Spleen (tissue), 11 donors: ENCODE results near the gene CD274. TPM values are rescaled to one million over a fixed set of nuclear protein-coding genes. Genes with fewer than 3 reads are reported as not detected.

Experiments used
- DNase-seq: peaks from one replicate; pipeline ENCODE4 v3.0.0-alpha.2; 2020
- H3K27ac ChIP-seq, 8 donors: fragments of 200-600 bp; sonication (generic) in 7 of 8; 1 replicate in 4 of 8; 2 replicates in 4 of 8; pipeline versions ENCODE4 v1.5.0 to v1.8.0; 2016 to 2021; ENCODE audit warnings: inconsistent platforms in 4 of 8, mild to moderate bottlenecking in 4 of 8, moderate library complexity in 1 of 8
- H3K27me3 ChIP-seq, 7 donors: fragments of 200-600 bp; sonication (generic) in 6 of 7; replicated peaks in 1 of 7; 1 replicate in 4 of 7; 2 replicates in 3 of 7; pipeline versions ENCODE4 v1.5.0 to v1.8.0; 2016 to 2021; ENCODE audit warnings: inconsistent platforms in 3 of 7, mild to moderate bottlenecking in 1 of 7
- H3K36me3 ChIP-seq, 6 donors: fragments of 200-600 bp; sonication (generic) in 5 of 6; 1 replicate in 4 of 6; 2 replicates in 2 of 6; pipeline versions ENCODE4 v1.5.0 to v1.8.0; 2016 to 2021; ENCODE audit warnings: inconsistent platforms in 2 of 6
- H3K4me1 ChIP-seq, 6 donors: fragments of 200-600 bp; sonication (generic) in 5 of 6; 1 replicate in 3 of 6; 2 replicates in 3 of 6; pipeline versions ENCODE4 v1.5.0 to v1.8.0; 2016 to 2021; ENCODE audit warnings: inconsistent platforms in 3 of 6
- H3K4me3 ChIP-seq, 8 donors: fragments of 200-600 bp; sonication (generic) in 7 of 8; 1 replicate in 4 of 8; 2 replicates in 4 of 8; pipeline versions ENCODE4 v1.5.0 to v1.8.0; 2016 to 2021; ENCODE audit warnings: inconsistent platforms in 4 of 8, mild to moderate bottlenecking in 4 of 8, moderate library complexity in 2 of 8
- H3K9me3 ChIP-seq, 8 donors: fragments of 200-600 bp; sonication (generic) in 7 of 8; 1 replicate in 4 of 8; 2 replicates in 4 of 8; pipeline versions ENCODE4 v1.5.0 to v1.8.0; 2016 to 2021; ENCODE audit warnings: inconsistent platforms in 4 of 8
- CTCF ChIP-seq, 11 experiments: fragments of 200-600 bp in 7 of 11; fragments of 450-650 bp in 4 of 11; sonication (generic) in 4 of 11; IDR thresholded peaks in 8 of 11; conservative IDR thresholded peaks in 3 of 11; 1 replicate in 7 of 11; 2 replicates in 4 of 11; pipeline versions ENCODE4 v1.4.0 to v1.8.0; 2016 to 2021; ENCODE audit warnings: antibody characterized with exemption in 11 of 11, inconsistent platforms in 4 of 11, mild to moderate bottlenecking in 1 of 11
- POLR2A ChIP-seq, 3 donors: fragments of 450-650 bp; IDR thresholded peaks; one replicate each; pipeline ENCODE4 v1.5.1; 2017; ENCODE audit warnings: antibody characterized with exemption in 3 of 3, mild to moderate bottlenecking in 1 of 3
- POLR2AphosphoS5 ChIP-seq, 3 donors: sonication (generic); formaldehyde crosslinking; IDR thresholded peaks; one replicate each; pipeline ENCODE4 v1.5.1; 2017; ENCODE audit warnings: antibody characterized with exemption in 3 of 3
- WGBS, 5 donors: extraction: QIAGEN DNeasy Blood & Tissue Kit in 3 of 5; methylation state at CpG; one replicate each; pipeline versions ENCODE4 v1.1.5 to v1.1.7; 2013 to 2018; 5-methylcytosine and 5-hydroxymethylcytosine counted together
- intact Hi-C: fragments of 100-400 bp; cut with DNase I; formaldehyde crosslinking; loops from one replicate; pipeline ENCODE4 v1.15.0; 2023; ENCODE audit warnings: low total_unique reads
- polyA plus RNA-seq, 3 donors: library from polyadenylated mRNA; stranded (reverse); fragments of 200-250 nt; gene quantifications; one replicate each; pipeline ENCODE4 v1.2.1, GENCODE V29; 2013
- total RNA-seq, 7 donors: library from RNA; depleted of rRNA in 3 of 7; stranded (reverse); fragments of >200 nt in 3 of 7; fragmentation: NEBNext Ultra II Directional in 4 of 7; extraction: Animal tissue kit (Norgen Biotek cat#: 25700) in 4 of 7; gene quantifications; one replicate each; pipeline versions ENCODE4 v1.1.0 to v1.2.1, GENCODE V29; 2016 to 2021
- donor health status: healthy with polysubstance abuse.
- donor health status: DM: no; HTN: no; CAD: no; lungs with moderate emphysema.
- donor health status: DM: no; HTN: no; CAD: no.
- donor health status: Bipolar disorder and iron deficiency.
- donor health status: healthy.
- donor health status: DM: no; HTN: no; CAD: no.
- donor health status: DM: yes; HTN: yes; CAD: no.

The CD274 gene
- total and polyA plus RNA-seq, 10 donors = 1.8 to 34.8 (median 25.5) TPM

DNA sequence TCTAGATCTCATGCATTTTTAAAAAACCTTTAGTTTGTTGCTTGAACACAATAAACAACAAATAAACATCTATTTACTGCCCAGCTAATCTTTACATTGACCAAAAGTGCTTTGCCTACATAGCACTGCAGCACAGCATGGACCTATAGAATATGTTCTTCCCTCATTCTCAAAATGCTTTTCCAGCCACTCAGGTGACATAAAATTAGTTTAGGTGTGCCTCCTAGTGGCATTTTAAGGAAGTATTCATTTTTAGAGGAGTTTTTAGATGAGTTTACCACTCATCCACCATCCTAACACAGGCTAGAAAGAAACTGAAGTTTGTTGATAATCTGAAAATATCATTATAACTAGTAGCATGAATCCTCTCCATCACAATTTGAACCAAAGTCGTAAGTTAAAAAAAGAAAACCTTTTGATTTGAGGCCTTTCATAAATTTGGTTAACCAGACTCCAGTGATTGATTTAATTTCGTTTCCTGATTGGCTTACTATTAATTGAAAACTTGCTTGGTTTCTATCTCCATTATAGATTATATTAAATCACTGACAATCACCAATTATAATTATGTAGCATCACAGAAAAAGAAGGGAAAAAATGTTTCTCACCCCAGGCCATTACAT is 25.2 kb upstream of the CD274 start:
- peak in 9 of 11 experiments; percentile 10 to 55 (median 47) for TF ChIP-seq CTCF (IDR thresholded peaks at IDR 0.05 in 8 of 11, conservative IDR thresholded peaks at IDR 0.05 in 3 of 11)
- no peak for TF ChIP-seq POLR2A (IDR thresholded peaks at IDR 0.05)
- WGBS, 5 donors = 52 to 95% (median 88%) methylated on average over 2 of the region's 2 CpGs
- Histone ChIP-seq H3K9me3 (no peaks in the 10 kb centered on the region), H3K4me3 (no peak overlapping the region), H3K4me1 (no peaks in the 10 kb centered on the region), H3K27ac (no peak overlapping the region), H3K36me3 (peaks cover 0 to 29% (median 2%) of the 10 kb centered on the region in 6 donors), H3K27me3 (no peaks in the 10 kb centered on the region)
- no peak for DNase-seq
- intact Hi-C loops = loop anchor here (5.0 kb wide), 1 partner anchor 238 kb away; the partner anchor contains the start of gene INSL6

DNA sequence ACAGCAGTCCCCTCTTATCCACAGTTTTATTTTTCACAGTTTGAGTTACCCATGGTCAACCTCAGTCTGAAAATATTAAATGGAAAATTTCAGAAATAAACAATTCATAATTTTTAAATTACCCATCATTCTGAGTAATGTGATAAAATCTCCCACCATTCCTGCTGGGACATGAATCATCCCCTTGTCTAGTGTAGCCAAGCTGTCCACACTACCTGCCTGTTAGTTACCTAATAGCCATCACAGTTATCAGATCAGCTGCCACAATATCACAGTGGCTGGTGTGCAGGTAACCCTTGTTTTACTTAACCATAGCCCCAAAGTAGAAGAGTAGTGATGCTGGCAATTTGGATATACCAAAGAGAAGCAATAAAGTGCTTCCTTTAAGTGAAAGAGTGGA is 23.3 kb upstream of the CD274 start:
- no peaks in the 10 kb centered on the region for H3K9me3 ChIP-seq
- H3K4me1 ChIP-seq = no peaks in the 10 kb centered on the region
- intact Hi-C loops = loop anchor here (5.0 kb wide), 1 partner anchor 240 kb away; the partner anchor contains the start of gene INSL6
- TF ChIP-seq POLR2AphosphoS5 (IDR thresholded peaks at IDR 0.05) = no peak
- TF ChIP-seq POLR2A (IDR thresholded peaks at IDR 0.05) = no peak
- TF ChIP-seq CTCF (IDR thresholded peaks at IDR 0.05 in 8 of 11, conservative IDR thresholded peaks at IDR 0.05 in 3 of 11) = no peak
- peaks cover 0 to 46% (median 10%) of the 10 kb centered on the region in 6 donors for H3K36me3 ChIP-seq
- no peak overlapping the region for H3K4me3 ChIP-seq
- DNase-seq = no peak
- H3K27me3 ChIP-seq = no peaks in the 10 kb centered on the region
- H3K27ac ChIP-seq = no peak overlapping the region

- DNase-seq = no peak
Observed at GRCh38 chr9:5428172-5428571, 22.2 kb upstream of the CD274 start.

More at GRCh38 chr9:5428172-5428571, 22.2 kb upstream of the CD274 start:
- Histone ChIP-seq H3K27me3 (no peaks in the 10 kb centered on the region), H3K4me1 (no peaks in the 10 kb centered on the region), H3K27ac (no peak overlapping the region), H3K4me3 (no peak overlapping the region), H3K36me3 (peaks cover 0 to 56% (median 10%) of the 10 kb centered on the region in 6 donors), H3K9me3 (no peaks in the 10 kb centered on the region)
- TF ChIP-seq CTCF (IDR thresholded peaks at IDR 0.05 in 8 of 11, conservative IDR thresholded peaks at IDR 0.05 in 3 of 11) (no peak), POLR2A (IDR thresholded peaks at IDR 0.05) (no peak), POLR2AphosphoS5 (IDR thresholded peaks at IDR 0.05) (no peak)
- intact Hi-C loops = loop anchor here (5.0 kb wide), 1 partner anchor 241 kb away; the partner anchor contains the start of gene INSL6
- WGBS, 5 donors = 76 to 92% (median 79%) methylated on average over 3 of the region's 3 CpGs
